Loucy (cell line): Measurements from ENCODE around the gene SLC26A11.

Experiments
- CTCF ChIP-seq: fragments of 200-600 bp; sonication (generic); conservative IDR thresholded peaks from 2 replicates; pipeline ENCODE4 v1.5.1; 2014; ENCODE audit warnings: mild to moderate bottlenecking, antibody characterized with exemption, low read length
- EZH2phosphoT487 ChIP-seq: fragments of 200-600 bp; IDR thresholded peaks from 2 replicates; pipeline ENCODE4 v1.6.1; 2018; ENCODE audit warnings: antibody characterized with exemption, mild to moderate bottlenecking, moderate library complexity, borderline replicate concordance

GRCh38 chr17:80212962-80213642 is 7.1 kb upstream of the SLC26A11 start:
- no peak for TF ChIP-seq CTCF
- no peak for TF ChIP-seq EZH2phosphoT487
